Head of caudate nucleus (tissue), 42 donors: ENCODE measurements around the gene CTNND2.
A peak's percentile ranks its signal among the peaks of the same experiment; 100 is the strongest.

Experiments
- DNase-seq, 42 donors: peaks; one replicate each; pipeline versions ENCODE4 v3.0.0 to v3.0.0-alpha.2; 2020 to 2021; ENCODE audit warnings: mixed read lengths in 7 of 42
- intact Hi-C: fragments of 100-400 bp; cut with DNase I; formaldehyde crosslinking; loops from one replicate; pipeline ENCODE4 v1.15.0; 2022

Gene CTNND2

GRCh38 chr5:10981932-10982331, 922.3 kb downstream of the CTNND2 start:
- intact Hi-C loops = no loop called here

GRCh38 chr5:10977011-10977410, 927.2 kb downstream of the CTNND2 start:
- no peak for DNase-seq
- intact Hi-C loops = no loop called here

More at GRCh38 chr5:10981932-10982331, 922.3 kb downstream of the CTNND2 start:
- DNase-seq = no peak

GRCh38 chr5:10975945-10976344, 928.3 kb downstream of the CTNND2 start:
- DNase-seq = peak in 1 of 42 donors; percentile 17
- intact Hi-C loops = no loop called here

- intact Hi-C loops = no loop called here
- peak in 1 of 42 donors; percentile 10 for DNase-seq
Observed at GRCh38 chr5:10974850-10975249, 929.4 kb downstream of the CTNND2 start.

- intact Hi-C loops = no loop called here
Observed at GRCh38 chr5:10973316-10973715, 930.9 kb downstream of the CTNND2 start.

GRCh38 chr5:10969684-10970180, 934.5 kb downstream of the CTNND2 start:
- DNase-seq = no peak
- intact Hi-C loops = no loop called here

More at GRCh38 chr5:10973316-10973715, 930.9 kb downstream of the CTNND2 start:
- no peak for DNase-seq

GRCh38 chr5:10964806-10965205, 939.4 kb downstream of the CTNND2 start:
- intact Hi-C loops = no loop called here
- no peak for DNase-seq

- no peak for DNase-seq
- intact Hi-C loops = no loop called here
Observed at GRCh38 chr5:10958728-10959127, 945.5 kb downstream of the CTNND2 start.

GRCh38 chr5:10949856-10950630, 954.2 kb downstream of the CTNND2 start:
- intact Hi-C loops = no loop called here
- DNase-seq = no peak

GRCh38 chr5:10946050-10946449, 958.2 kb downstream of the CTNND2 start:
- no peak for DNase-seq
- intact Hi-C loops = no loop called here

- no peak for DNase-seq
- intact Hi-C loops = no loop called here
Observed at GRCh38 chr5:10941900-10942299, 962.3 kb downstream of the CTNND2 start.

GRCh38 chr5:10936081-10936855, 968.0 kb downstream of the CTNND2 start:
- intact Hi-C loops = no loop called here
- DNase-seq = no peak

- no peak for DNase-seq
- intact Hi-C loops = no loop called here
Observed at GRCh38 chr5:10935536-10935935, 968.7 kb downstream of the CTNND2 start.

GRCh38 chr5:10934783-10935355, 969.4 kb downstream of the CTNND2 start:
- intact Hi-C loops = no loop called here
- no peak for DNase-seq

- intact Hi-C loops = no loop called here
- no peak for DNase-seq
Observed at GRCh38 chr5:10933121-10933520, 971.1 kb downstream of the CTNND2 start.

GRCh38 chr5:10932426-10932825, 971.8 kb downstream of the CTNND2 start:
- intact Hi-C loops = no loop called here
- no peak for DNase-seq

GRCh38 chr5:10927608-10928007, 976.6 kb downstream of the CTNND2 start:
- DNase-seq = no peak
- intact Hi-C loops = no loop called here

- intact Hi-C loops = no loop called here
- no peak for DNase-seq
Observed at GRCh38 chr5:10923310-10923709, 980.9 kb downstream of the CTNND2 start.
